Measurements from ENCODE around the gene SPAG5. TPM values are rescaled to one million over a fixed set of nuclear protein-coding genes. Genes with fewer than 3 reads are reported as not detected.

The SPAG5 gene
- total and polyA plus RNA-seq, 2 experiments from 2014 or later = 99.6 to 104 TPM

DNA sequence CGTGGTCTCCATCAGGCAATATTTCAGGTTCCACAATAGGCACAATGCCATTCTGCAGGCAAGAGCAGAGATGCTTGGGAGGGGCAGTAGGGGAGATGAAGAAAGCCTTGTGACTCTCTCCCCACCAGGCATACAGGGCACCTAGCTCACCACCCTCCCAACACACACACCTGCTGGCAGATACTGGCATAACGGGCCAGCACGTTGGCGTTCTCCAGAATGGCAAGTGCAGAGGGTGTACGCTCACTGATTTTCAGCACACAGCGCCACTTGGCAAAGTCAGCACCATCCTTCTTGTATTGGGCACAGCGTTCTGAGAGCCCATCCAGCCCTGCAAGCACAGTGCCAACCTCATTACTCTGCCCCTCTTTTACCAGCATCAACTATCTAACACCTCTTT, 24.3 kb downstream of the SPAG5 start:
- no peak overlapping the region; the same call in 2 of the 3 replicates for H3K4me3 Mint-ChIP-seq

DNA sequence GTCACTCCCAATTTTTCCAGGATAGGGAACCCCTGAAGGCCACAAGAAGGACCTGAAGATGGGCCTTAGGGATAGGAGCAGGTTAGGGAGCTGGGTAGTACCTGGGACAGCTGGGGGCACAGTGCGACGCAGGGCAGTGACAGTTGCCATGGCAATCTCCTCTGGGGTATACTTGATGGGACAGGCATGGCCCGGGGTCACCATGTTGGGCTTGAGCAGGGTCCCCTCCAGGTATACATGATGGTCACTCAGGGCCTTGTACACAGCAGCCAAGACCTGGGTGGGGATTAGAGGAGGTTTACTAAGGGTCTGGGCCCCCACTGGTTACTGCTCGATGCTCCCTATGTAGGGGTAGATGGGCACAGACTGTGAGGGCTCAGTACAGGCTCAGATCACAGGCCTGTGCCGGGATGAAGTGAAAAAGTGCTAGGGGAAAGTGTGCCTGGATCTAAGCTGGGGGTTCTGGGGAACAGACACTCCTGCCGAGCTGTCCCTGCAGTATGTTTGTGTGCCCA, 24.8 kb downstream of the SPAG5 start:
- Mint-ChIP-seq H3K4me3 (no peak overlapping the region), H3K4me1 (peaks cover 35% of the 10 kb centered on the region)
- no peak for TF ChIP-seq ZNF114 (CRISPR knock-in tag; IDR thresholded peaks at IDR 0.05)
- no peak for TF ChIP-seq POLR2AphosphoS5 (IDR thresholded peaks at IDR 0.05; ENCODE audit: low read depth)
- no peak for TF ChIP-seq NANOG (IDR thresholded peaks at IDR 0.05; ENCODE audit: borderline replicate concordance)
- TF ChIP-seq, protein P1, sequence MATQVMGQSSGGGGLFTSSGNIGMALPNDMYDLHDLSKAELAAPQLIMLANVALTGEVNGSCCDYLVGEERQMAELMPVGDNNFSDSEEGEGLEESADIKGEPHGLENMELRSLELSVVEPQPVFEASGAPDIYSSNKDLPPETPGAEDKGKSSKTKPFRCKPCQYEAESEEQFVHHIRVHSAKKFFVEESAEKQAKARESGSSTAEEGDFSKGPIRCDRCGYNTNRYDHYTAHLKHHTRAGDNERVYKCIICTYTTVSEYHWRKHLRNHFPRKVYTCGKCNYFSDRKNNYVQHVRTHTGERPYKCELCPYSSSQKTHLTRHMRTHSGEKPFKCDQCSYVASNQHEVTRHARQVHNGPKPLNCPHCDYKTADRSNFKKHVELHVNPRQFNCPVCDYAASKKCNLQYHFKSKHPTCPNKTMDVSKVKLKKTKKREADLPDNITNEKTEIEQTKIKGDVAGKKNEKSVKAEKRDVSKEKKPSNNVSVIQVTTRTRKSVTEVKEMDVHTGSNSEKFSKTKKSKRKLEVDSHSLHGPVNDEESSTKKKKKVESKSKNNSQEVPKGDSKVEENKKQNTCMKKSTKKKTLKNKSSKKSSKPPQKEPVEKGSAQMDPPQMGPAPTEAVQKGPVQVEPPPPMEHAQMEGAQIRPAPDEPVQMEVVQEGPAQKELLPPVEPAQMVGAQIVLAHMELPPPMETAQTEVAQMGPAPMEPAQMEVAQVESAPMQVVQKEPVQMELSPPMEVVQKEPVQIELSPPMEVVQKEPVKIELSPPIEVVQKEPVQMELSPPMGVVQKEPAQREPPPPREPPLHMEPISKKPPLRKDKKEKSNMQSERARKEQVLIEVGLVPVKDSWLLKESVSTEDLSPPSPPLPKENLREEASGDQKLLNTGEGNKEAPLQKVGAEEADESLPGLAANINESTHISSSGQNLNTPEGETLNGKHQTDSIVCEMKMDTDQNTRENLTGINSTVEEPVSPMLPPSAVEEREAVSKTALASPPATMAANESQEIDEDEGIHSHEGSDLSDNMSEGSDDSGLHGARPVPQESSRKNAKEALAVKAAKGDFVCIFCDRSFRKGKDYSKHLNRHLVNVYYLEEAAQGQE (IDR thresholded peaks at IDR 0.05; ENCODE audit: unreplicated experiment) = no peak
- no peak for TF ChIP-seq EZH2 (IDR thresholded peaks at IDR 0.05; ENCODE audit: low read depth, unreplicated experiment)
- TF ChIP-seq, protein P2, sequence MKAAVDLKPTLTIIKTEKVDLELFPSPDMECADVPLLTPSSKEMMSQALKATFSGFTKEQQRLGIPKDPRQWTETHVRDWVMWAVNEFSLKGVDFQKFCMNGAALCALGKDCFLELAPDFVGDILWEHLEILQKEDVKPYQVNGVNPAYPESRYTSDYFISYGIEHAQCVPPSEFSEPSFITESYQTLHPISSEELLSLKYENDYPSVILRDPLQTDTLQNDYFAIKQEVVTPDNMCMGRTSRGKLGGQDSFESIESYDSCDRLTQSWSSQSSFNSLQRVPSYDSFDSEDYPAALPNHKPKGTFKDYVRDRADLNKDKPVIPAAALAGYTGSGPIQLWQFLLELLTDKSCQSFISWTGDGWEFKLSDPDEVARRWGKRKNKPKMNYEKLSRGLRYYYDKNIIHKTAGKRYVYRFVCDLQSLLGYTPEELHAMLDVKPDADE (IDR thresholded peaks at IDR 0.05) = no peak
- TF ChIP-seq EZH2phosphoT487 (IDR thresholded peaks at IDR 0.05; ENCODE audit: unreplicated experiment) = no peak
- no peak for TF ChIP-seq ZNF331 (CRISPR knock-in tag; IDR thresholded peaks at IDR 0.05; ENCODE audit: low read depth)
- TF ChIP-seq JUNB (IDR thresholded peaks at IDR 0.05; ENCODE audit: unreplicated experiment) = no peak

More for the DNA sequence above, 24.3 kb downstream of the SPAG5 start:
- Histone ChIP-seq H3F3A (replicated peaks; ENCODE audit: low read depth) (peaks cover 19% of the 10 kb centered on the region), H3K36me3 (ENCODE audit: insufficient read depth) (peaks cover 19% of the 10 kb centered on the region), H3K27ac (ENCODE audit: low read depth) (no peak overlapping the region), H3K79me2 (replicated peaks; ENCODE audit: insufficient read depth) (peaks cover 14% of the 10 kb centered on the region), H3K27me3 (ENCODE audit: insufficient read depth) (peaks cover 4% of the 10 kb centered on the region; the same call in 1 of the 2 replicates), H3K4me1 (ENCODE audit: insufficient read depth) (peaks cover 30% of the 10 kb centered on the region), H3K9me2 (ENCODE audit: insufficient read depth) (no peaks in the 10 kb centered on the region), H3K4me3 (no peak overlapping the region), H3K4me2 (no peak overlapping the region), H2AFZ (no peak overlapping the region), H4K20me1 (replicated peaks; ENCODE audit: insufficient read depth) (peaks cover 3% of the 10 kb centered on the region)
- Mint-ChIP-seq H3K9me3 (no peaks in the 10 kb centered on the region), H3K4me1 (peaks cover 33% of the 10 kb centered on the region), H3K36me3 (ENCODE audit: low read depth) (peaks cover 33% of the 10 kb centered on the region), H3K27me3 (ENCODE audit: insufficient read depth, low read depth, poor library complexity) (peaks cover 19% of the 10 kb centered on the region), H3K27ac (no peak overlapping the region)
- no peak for DNase-seq (ENCODE audit: low spot score)
- no peak for ATAC-seq
- TF ChIP-seq STAT1 (IDR thresholded peaks at IDR 0.05; ENCODE audit: unreplicated experiment) (no peak), ZNF114 (CRISPR knock-in tag; IDR thresholded peaks at IDR 0.05) (no peak), POLR2AphosphoS5 (IDR thresholded peaks at IDR 0.05; ENCODE audit: low read depth) (no peak), ZNF331 (CRISPR knock-in tag; IDR thresholded peaks at IDR 0.05; ENCODE audit: low read depth) (no peak)
- TF ChIP-seq, protein P1 (IDR thresholded peaks at IDR 0.05; ENCODE audit: unreplicated experiment) = no peak

More for the DNA sequence above, 24.8 kb downstream of the SPAG5 start:
- H3K4me2 ChIP-seq = no peak overlapping the region
- no peaks in the 10 kb centered on the region for H3K9me2 ChIP-seq (ENCODE audit: insufficient read depth)
- H3K27ac Mint-ChIP-seq = no peak overlapping the region
- peaks cover 31% of the 10 kb centered on the region for H3K4me1 ChIP-seq (ENCODE audit: insufficient read depth)
- no peak overlapping the region for H2AFZ ChIP-seq
- H3K36me3 Mint-ChIP-seq (ENCODE audit: low read depth) = peaks cover 28% of the 10 kb centered on the region
- H3K4me3 ChIP-seq = no peak overlapping the region
- peaks cover 19% of the 10 kb centered on the region for H3K27me3 Mint-ChIP-seq (ENCODE audit: insufficient read depth, low read depth, poor library complexity)
- H3K36me3 ChIP-seq (ENCODE audit: insufficient read depth) = peaks cover 15% of the 10 kb centered on the region
- peaks cover 3% of the 10 kb centered on the region for H4K20me1 ChIP-seq (replicated peaks; ENCODE audit: insufficient read depth)
- peaks cover 4% of the 10 kb centered on the region; the same call in 1 of the 2 replicates for H3K27me3 ChIP-seq (ENCODE audit: insufficient read depth)
- H3K27ac ChIP-seq (ENCODE audit: low read depth) = no peak overlapping the region
- H3F3A ChIP-seq (replicated peaks; ENCODE audit: low read depth) = peaks cover 19% of the 10 kb centered on the region
- H3K9me3 Mint-ChIP-seq = no peaks in the 10 kb centered on the region
- DNase-seq (ENCODE audit: low spot score) (no peak), ATAC-seq (no peak)
- peaks cover 19% of the 10 kb centered on the region for H3K79me2 ChIP-seq (replicated peaks; ENCODE audit: insufficient read depth)

All from GM23338 (cell line).